ENCODE measurements around the gene CCDC201. TPM values are rescaled to one million over a fixed set of nuclear protein-coding genes. Genes with fewer than 3 reads are reported as not detected.
"Not testable (repeated sequence)": the region's sequence is repeated elsewhere in the genome, so short reads cannot be mapped to it uniquely, and the experiment has no call there.

The CCDC201 gene
- total RNA-seq, 2 experiments from 2014 or later: not detected

DNA sequence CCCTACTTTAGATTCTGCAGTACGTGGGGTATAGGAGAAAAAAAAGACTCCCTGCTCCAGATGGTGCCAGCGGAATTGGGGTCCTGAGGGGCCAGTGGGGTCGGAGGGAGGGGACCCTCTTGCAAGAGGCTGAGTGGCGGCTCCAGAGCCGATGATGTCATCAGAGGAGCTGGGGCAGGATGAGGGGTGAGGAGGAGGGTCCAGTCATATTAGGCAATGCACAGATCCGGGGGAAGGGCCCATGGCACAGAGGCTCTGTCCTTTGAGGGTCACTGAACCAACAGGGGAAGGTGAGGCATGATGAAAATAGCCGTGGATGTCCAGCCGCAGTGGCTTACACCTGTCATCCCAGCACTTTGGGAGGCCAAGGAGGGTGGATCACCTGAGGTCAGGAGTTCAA is 19.4 kb downstream of the CCDC201 start:
- H3K27ac Mint-ChIP-seq; POLR2A ChIA-PET; H3K4me3 Mint-ChIP-seq; H3K36me3 Mint-ChIP-seq (ENCODE audit: low read depth); H3K27me3 ChIP-seq (ENCODE audit: control insufficient read depth in 1 of 2, insufficient read depth in 2 of 2, low read length in 2 of 2); H3K4me1 ChIP-seq (ENCODE audit: insufficient read depth, low read length); H3K4me1 Mint-ChIP-seq (ENCODE audit: low read depth); H3K9me3 ChIP-seq (ENCODE audit: control insufficient read depth in 1 of 2, insufficient read depth in 1 of 2, low read length in 2 of 2); H3K27ac ChIP-seq (ENCODE audit: low read depth in 1 of 2, low read length in 2 of 2); CTCF ChIA-PET; ATAC-seq (ENCODE audit: poor library complexity); H3K4me3 ChIP-seq (ENCODE audit: low read length); H3K9me3 Mint-ChIP-seq; DNase-seq; H3K36me3 ChIP-seq (ENCODE audit: insufficient read depth, low read length); intact Hi-C loops (cut with DNase I, micrococcal nuclease): not testable (repeated sequence)
- H3K27me3 Mint-ChIP-seq: peaks cover 15% of the 10 kb centered on the region

DNA sequence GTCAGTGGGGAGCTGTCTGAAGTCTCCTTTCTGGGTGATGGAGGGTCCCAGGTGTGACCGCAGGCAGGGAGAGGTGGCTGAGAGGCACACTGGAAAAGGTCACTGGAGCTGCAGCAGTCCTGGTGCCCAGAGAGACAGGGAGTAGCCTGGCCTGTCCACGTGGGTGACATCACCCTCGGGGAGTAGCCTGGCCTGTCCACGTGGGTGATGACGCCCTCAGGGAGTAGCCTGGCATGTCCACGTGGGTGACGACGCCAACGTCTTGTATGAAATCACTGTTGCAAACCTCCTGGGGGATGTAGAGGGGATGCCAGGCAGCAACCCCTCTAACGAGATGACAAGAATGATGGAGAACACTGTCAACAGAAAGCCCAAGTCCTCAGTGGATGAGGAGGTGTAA is 19.9 kb downstream of the CCDC201 start:
- H3K4me3 ChIP-seq (ENCODE audit: low read length); H3K36me3 ChIP-seq (ENCODE audit: insufficient read depth, low read length); H3K27ac Mint-ChIP-seq; H3K9me3 Mint-ChIP-seq; POLR2A ChIA-PET; ATAC-seq (ENCODE audit: poor library complexity); DNase-seq; CTCF ChIA-PET; intact Hi-C loops (cut with DNase I, micrococcal nuclease); H3K36me3 Mint-ChIP-seq (ENCODE audit: low read depth); H3K4me1 ChIP-seq (ENCODE audit: insufficient read depth, low read length); H3K4me3 Mint-ChIP-seq; H3K4me1 Mint-ChIP-seq (ENCODE audit: low read depth); H3K27ac ChIP-seq (ENCODE audit: low read depth in 1 of 2, low read length in 2 of 2); H3K27me3 ChIP-seq (ENCODE audit: control insufficient read depth in 1 of 2, insufficient read depth in 2 of 2, low read length in 2 of 2); H3K9me3 ChIP-seq (ENCODE audit: control insufficient read depth in 1 of 2, insufficient read depth in 1 of 2, low read length in 2 of 2): not testable (repeated sequence)
- H3K27me3 Mint-ChIP-seq: peaks cover 15% of the 10 kb centered on the region

DNA sequence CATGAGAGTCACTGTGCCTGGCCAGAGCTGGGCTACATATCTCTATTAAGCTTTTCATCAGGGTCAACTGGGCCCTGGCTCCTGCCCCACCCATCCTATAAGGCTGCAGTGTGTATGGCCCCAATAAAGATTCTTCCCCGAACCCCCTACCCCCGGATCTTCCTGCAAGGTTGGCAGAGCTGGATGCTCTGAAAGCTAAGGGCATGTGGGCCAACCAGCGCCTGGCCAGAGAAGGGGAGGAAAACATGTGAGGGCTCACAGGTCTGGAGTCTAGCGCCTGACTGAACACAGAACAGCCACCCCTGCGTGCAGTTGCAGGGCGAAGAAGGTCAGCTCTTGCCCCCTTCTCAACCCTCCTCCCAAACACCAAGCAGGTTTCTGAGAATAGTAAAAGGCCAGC is 24.1 kb downstream of the CCDC201 start:
- intact Hi-C loops (cut with DNase I, micrococcal nuclease); H3K9me3 Mint-ChIP-seq; H3K4me1 ChIP-seq (ENCODE audit: insufficient read depth, low read length); DNase-seq; H3K36me3 ChIP-seq (ENCODE audit: insufficient read depth, low read length); CTCF ChIA-PET; H3K36me3 Mint-ChIP-seq (ENCODE audit: low read depth); H3K4me3 Mint-ChIP-seq; H3K9me3 ChIP-seq (ENCODE audit: control insufficient read depth in 1 of 2, insufficient read depth in 1 of 2, low read length in 2 of 2); H3K4me3 ChIP-seq (ENCODE audit: low read length); H3K27me3 ChIP-seq (ENCODE audit: control insufficient read depth in 1 of 2, insufficient read depth in 2 of 2, low read length in 2 of 2); H3K27ac Mint-ChIP-seq; H3K27me3 Mint-ChIP-seq; H3K4me1 Mint-ChIP-seq (ENCODE audit: low read depth); POLR2A ChIA-PET; ATAC-seq (ENCODE audit: poor library complexity); H3K27ac ChIP-seq (ENCODE audit: low read depth in 1 of 2, low read length in 2 of 2): not testable (repeated sequence)

DNA sequence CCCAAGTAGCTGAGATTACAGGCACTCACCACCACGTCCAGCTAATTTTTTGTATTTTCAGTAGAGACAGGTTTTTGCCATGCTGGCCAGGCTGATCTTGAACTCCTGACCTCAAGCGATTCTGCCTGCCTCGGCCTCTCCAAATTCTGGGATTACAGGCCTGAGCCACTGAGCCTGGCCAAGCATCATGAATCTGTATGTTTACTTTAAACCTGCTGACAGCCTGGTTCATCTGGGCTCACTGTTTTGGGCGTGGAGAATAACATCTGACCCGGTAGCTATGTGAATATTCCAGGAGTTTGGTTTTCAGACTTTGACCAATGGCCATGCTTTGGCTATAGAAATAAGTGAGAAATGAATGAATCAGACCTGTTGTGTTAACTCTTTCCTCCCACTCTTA is 26.3 kb downstream of the CCDC201 start:
- H3K27me3 ChIP-seq (ENCODE audit: control insufficient read depth in 1 of 2, insufficient read depth in 2 of 2, low read length in 2 of 2); H3K36me3 ChIP-seq (ENCODE audit: insufficient read depth, low read length); DNase-seq; H3K36me3 Mint-ChIP-seq (ENCODE audit: low read depth); H3K27me3 Mint-ChIP-seq; CTCF ChIA-PET; H3K9me3 ChIP-seq (ENCODE audit: control insufficient read depth in 1 of 2, insufficient read depth in 1 of 2, low read length in 2 of 2); POLR2A ChIA-PET; H3K27ac Mint-ChIP-seq; H3K27ac ChIP-seq (ENCODE audit: low read depth in 1 of 2, low read length in 2 of 2); H3K4me1 ChIP-seq (ENCODE audit: insufficient read depth, low read length); intact Hi-C loops (cut with DNase I, micrococcal nuclease); ATAC-seq (ENCODE audit: poor library complexity); H3K4me3 ChIP-seq (ENCODE audit: low read length); H3K4me1 Mint-ChIP-seq (ENCODE audit: low read depth); H3K4me3 Mint-ChIP-seq; H3K9me3 Mint-ChIP-seq: not testable (repeated sequence)

DNA sequence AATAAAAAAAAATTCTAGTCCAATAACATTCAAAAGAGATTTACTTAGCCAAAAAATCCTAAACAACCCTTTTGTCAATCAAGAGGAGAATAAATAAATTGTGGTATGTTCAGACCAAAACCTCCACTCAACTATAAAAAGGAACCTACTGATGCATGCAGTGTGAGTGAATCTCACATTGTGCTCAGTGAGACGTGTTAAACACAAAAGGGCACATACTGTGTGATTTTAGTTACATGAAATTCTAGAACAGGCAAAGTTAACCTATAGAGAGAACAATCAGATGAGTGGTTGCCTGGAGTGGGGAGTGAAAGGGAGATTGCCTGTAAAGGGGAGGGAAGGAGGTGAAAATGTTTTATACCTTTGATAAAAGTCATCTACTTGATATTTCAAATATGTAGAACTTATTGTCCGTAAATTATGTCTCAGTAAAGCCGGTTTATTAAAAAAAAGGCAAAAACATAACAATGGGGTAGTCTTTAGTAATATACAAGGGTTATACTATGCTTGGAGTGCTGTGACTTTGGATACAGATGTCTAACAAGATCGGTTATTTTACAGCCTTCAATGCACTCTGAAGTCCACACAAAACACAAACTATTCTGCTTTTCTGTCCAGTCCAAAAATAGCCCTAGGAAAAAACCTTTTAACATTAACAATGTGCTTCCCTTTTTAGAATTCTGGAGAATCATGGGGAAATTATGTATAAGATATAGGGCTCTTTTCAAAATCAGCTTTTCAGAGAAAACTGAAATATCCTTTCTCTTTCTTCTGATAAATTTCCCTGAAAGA is 30.8 kb downstream of the CCDC201 start:
- H3K27ac ChIP-seq (ENCODE audit: low read depth in 1 of 2, low read length in 2 of 2); H3K36me3 Mint-ChIP-seq (ENCODE audit: low read depth); H3K9me3 ChIP-seq (ENCODE audit: control insufficient read depth in 1 of 2, insufficient read depth in 1 of 2, low read length in 2 of 2); CTCF ChIA-PET; H3K4me3 ChIP-seq (ENCODE audit: low read length); H3K27ac Mint-ChIP-seq; H3K4me3 Mint-ChIP-seq; H3K4me1 Mint-ChIP-seq (ENCODE audit: low read depth); H3K27me3 Mint-ChIP-seq; H3K9me3 Mint-ChIP-seq; POLR2A ChIA-PET; DNase-seq; H3K27me3 ChIP-seq (ENCODE audit: control insufficient read depth in 1 of 2, insufficient read depth in 2 of 2, low read length in 2 of 2); ATAC-seq (ENCODE audit: poor library complexity); H3K4me1 ChIP-seq (ENCODE audit: insufficient read depth, low read length); intact Hi-C loops (cut with DNase I, micrococcal nuclease); H3K36me3 ChIP-seq (ENCODE audit: insufficient read depth, low read length): not testable (repeated sequence)

DNA sequence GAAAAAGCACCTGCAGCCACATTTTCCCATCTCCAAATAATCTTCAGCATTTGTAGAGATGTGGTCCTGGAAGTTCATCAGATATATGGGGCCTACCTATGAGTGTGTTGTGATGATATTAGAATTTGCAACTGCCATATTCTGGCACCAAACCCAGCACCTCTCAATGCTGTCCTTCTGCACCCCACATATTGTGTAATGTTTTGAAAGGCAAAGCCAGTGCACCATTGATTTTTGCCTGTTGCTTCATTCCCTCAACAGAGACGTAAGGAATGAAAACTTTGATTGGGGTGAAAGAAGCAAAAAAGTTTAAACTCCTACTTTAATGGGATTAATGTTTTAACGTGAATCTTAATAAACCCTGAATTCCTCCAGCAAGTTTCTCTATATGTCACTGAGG is 34.0 kb downstream of the CCDC201 start:
- H3K27me3 Mint-ChIP-seq; H3K27ac Mint-ChIP-seq; POLR2A ChIA-PET; H3K4me1 Mint-ChIP-seq (ENCODE audit: low read depth); H3K36me3 Mint-ChIP-seq (ENCODE audit: low read depth); H3K4me3 Mint-ChIP-seq; H3K4me3 ChIP-seq (ENCODE audit: low read length); H3K36me3 ChIP-seq (ENCODE audit: insufficient read depth, low read length); H3K27me3 ChIP-seq (ENCODE audit: control insufficient read depth in 1 of 2, insufficient read depth in 2 of 2, low read length in 2 of 2); CTCF ChIA-PET; H3K27ac ChIP-seq (ENCODE audit: low read depth in 1 of 2, low read length in 2 of 2); H3K4me1 ChIP-seq (ENCODE audit: insufficient read depth, low read length); H3K9me3 ChIP-seq (ENCODE audit: control insufficient read depth in 1 of 2, insufficient read depth in 1 of 2, low read length in 2 of 2); ATAC-seq (ENCODE audit: poor library complexity); DNase-seq; H3K9me3 Mint-ChIP-seq; intact Hi-C loops (cut with DNase I, micrococcal nuclease): not testable (repeated sequence)

DNA sequence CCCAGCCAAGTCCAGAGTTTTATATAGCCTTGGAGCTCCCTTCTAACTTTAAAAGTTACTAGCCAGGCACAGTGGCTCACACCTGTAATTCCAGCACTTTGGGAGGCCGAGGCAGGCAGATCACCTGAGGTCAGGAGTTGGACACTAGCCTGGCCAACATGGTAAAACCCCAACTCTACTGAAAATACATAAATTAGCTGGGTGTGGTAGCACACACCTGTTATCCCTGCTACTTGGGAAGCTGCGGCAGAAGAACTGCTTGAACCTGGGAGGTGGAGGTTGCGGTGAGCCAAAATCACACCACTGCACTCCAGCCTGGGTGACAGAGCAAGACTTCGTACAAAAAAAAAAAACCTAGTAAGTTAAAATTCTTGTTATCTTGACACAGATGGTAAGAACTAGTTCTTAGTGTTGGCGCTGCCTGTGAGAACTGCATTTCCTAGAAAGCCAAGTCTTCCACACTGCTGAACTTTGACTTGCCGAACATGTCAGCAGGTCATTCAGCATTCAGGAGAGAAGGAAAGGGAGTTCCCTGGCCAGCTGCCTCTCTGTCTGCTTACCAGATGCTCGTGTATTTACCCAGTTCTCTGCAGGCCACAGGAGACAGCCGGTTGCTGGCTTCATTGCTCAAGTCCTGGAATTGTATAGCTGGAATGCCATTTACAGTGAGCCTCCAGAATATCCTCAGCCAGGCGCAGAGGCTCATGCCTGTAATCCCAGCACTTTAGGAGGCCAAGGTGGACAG is 40.3 kb downstream of the CCDC201 start:
- H3K4me1 ChIP-seq (ENCODE audit: insufficient read depth, low read length); H3K4me3 Mint-ChIP-seq; H3K27ac ChIP-seq (ENCODE audit: low read depth in 1 of 2, low read length in 2 of 2); intact Hi-C loops (cut with DNase I, micrococcal nuclease); POLR2A ChIA-PET; H3K36me3 ChIP-seq (ENCODE audit: insufficient read depth, low read length); H3K27me3 Mint-ChIP-seq; H3K27me3 ChIP-seq (ENCODE audit: control insufficient read depth in 1 of 2, insufficient read depth in 2 of 2, low read length in 2 of 2); H3K4me3 ChIP-seq (ENCODE audit: low read length); H3K36me3 Mint-ChIP-seq (ENCODE audit: low read depth); H3K9me3 ChIP-seq (ENCODE audit: control insufficient read depth in 1 of 2, insufficient read depth in 1 of 2, low read length in 2 of 2); ATAC-seq (ENCODE audit: poor library complexity); H3K4me1 Mint-ChIP-seq (ENCODE audit: low read depth); H3K27ac Mint-ChIP-seq; H3K9me3 Mint-ChIP-seq; CTCF ChIA-PET; DNase-seq: not testable (repeated sequence)
